ENCODE results near the gene CIC.
"Not testable (repeated sequence)": the region's sequence is repeated elsewhere in the genome, so short reads cannot be mapped to it uniquely, and the experiment has no call there.

The CIC gene

DNA sequence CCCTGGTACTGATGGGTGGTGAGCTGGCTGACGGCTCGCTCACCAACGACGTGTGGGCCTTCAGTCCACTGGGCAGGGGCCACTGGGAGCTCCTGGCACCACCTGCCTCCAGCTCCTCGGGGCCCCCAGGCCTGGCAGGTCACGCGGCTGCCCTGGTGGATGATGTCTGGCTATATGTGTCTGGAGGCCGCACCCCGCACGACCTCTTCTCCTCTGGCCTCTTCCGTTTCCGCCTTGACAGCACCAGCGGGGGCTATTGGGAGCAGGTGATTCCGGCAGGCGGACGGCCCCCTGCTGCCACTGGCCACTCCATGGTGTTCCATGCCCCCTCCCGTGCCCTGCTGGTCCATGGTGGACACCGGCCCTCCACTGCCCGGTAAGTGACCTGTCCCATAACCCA is 66.9 kb downstream of the CIC start:
- no peak for DNase-seq

DNA sequence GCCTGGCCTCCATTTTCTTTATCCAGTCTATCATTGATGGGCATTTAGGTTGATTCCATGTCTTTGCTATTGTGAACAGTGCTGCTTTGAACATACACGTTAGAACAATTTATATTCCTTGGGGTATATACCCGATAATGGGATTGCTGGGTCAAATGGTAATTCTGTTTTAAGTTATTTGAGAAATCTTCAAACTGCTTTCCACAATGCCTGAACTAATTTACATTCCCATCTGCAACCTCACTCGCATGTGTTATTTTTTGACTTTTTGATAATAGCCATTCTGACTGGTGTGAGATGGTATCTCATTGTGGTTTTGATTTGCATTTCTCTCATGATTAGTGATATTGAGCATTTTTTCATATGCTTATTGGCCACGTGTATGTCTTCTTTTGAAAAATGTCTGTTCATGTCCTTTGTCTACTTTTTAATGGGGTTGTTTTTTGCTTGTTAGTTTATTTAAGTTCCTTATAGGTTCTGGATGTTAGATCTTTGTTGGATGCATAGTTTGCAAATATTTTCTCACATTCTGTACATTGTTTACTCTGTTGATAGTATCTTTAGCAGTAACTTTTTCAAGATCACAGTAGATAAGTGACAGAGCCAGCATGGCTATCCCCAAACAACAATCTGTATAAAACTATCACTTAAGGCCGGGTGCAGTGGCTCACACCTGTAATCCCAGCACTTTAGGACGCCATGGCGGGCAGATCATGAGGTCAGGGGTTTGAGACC is 70.2 kb downstream of the CIC start:
- not testable (repeated sequence) for DNase-seq

DNA sequence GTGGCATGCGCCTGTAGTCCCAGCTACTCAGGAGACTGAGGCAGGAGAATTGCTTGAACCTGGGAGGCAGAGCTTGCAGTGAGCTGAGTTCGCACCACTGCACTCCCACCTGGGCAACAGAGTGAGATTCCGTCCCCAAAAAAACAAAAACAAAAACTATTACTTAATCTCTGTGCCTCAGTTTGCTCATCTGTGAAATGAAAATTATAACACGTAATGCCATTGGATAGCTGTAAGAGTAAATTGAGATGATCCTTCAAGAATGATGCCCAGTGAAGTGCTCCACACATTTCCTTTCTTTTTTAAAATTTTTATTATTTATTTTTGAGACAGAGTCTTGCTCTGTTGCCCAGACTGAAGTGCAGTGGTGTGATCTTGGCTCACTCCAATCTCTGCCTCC is 70.9 kb downstream of the CIC start:
- DNase-seq = not testable (repeated sequence)

- DNase-seq = no peak
These were observed 74.5 kb downstream of the CIC start for GRCh38 chr19:42343344-42344110.

GRCh38 chr19:42344336-42344893 is 75.4 kb downstream of the CIC start:
- no peak for DNase-seq

Measured in CD4-positive, alpha-beta T cell treated with Interleukin-21 for 1 hour (primary cell).